Activated effector memory CD4-positive, alpha-beta T cell treated with anti-CD3 and anti-CD28 coated beads, Interleukin-2, amount 50 U/mL, for 16 hours (primary cell): ENCODE results near the gene SPATA19.

ENCODE experiments used
- DNase-seq: peaks from one replicate; pipeline ENCODE4 v3.0.0-alpha.2; 2020

Gene SPATA19

GRCh38 chr11:133835593-133836548, 9.4 kb downstream of the SPATA19 start:
- no peak for DNase-seq

- peak; percentile 61 for DNase-seq
These were observed 10.4 kb downstream of the SPATA19 start for GRCh38 chr11:133834682-133835592.

GRCh38 chr11:133833898-133834681, 11.2 kb downstream of the SPATA19 start:
- no peak for DNase-seq

- DNase-seq: no peak
These were observed 12.1 kb downstream of the SPATA19 start for GRCh38 chr11:133832991-133833897.

GRCh38 chr11:133832096-133832990, 13.0 kb downstream of the SPATA19 start:
- DNase-seq: no peak

- no peak for DNase-seq
These were observed 14.1 kb downstream of the SPATA19 start for GRCh38 chr11:133830931-133831907.

- no peak for DNase-seq
These were observed 15.7 kb downstream of the SPATA19 start for GRCh38 chr11:133829566-133829965.

- no peak for DNase-seq
These were observed 16.4 kb downstream of the SPATA19 start for GRCh38 chr11:133828871-133829270.

- DNase-seq: no peak
These were observed 17.8 kb downstream of the SPATA19 start for GRCh38 chr11:133827556-133827955.

- no peak for DNase-seq
These were observed 18.4 kb downstream of the SPATA19 start for GRCh38 chr11:133826866-133827265.

- DNase-seq: no peak
These were observed 19.6 kb downstream of the SPATA19 start for GRCh38 chr11:133825666-133826065.

GRCh38 chr11:133825156-133825555, 20.2 kb downstream of the SPATA19 start:
- DNase-seq: no peak

- DNase-seq: no peak
These were observed 20.7 kb downstream of the SPATA19 start for GRCh38 chr11:133824593-133824992.

- DNase-seq: no peak
These were observed 21.7 kb downstream of the SPATA19 start for GRCh38 chr11:133823614-133824013.

- DNase-seq: no peak
These were observed 22.1 kb downstream of the SPATA19 start for GRCh38 chr11:133823211-133823610.

GRCh38 chr11:133821776-133822175, 23.5 kb downstream of the SPATA19 start:
- no peak for DNase-seq

- no peak for DNase-seq
These were observed 25.5 kb downstream of the SPATA19 start for GRCh38 chr11:133819746-133820315.

GRCh38 chr11:133819114-133819513, 26.2 kb downstream of the SPATA19 start:
- DNase-seq: no peak

GRCh38 chr11:133818302-133818701, 27.0 kb downstream of the SPATA19 start:
- DNase-seq: no peak
